ENCODE measurements around the gene SORCS2. TPM values are rescaled to one million over a fixed set of nuclear protein-coding genes. Genes with fewer than 3 reads are reported as not detected.

Gene SORCS2
- total and polyA plus RNA-seq, 2 of the 13 experiments (the other 11 are each of a cell fraction or from before 2014, with no cell fraction given) = 0.82 to 1.0 TPM

- TF ChIP-seq ZNF7 (CRISPR knock-in tag; IDR thresholded peaks at IDR 0.05) = no peak
- TF ChIP-seq FOSL2 (CRISPR knock-in tag; IDR thresholded peaks at IDR 0.05) = peak; percentile 39; the same call in 1 of the 2 replicates
- no peak for TF ChIP-seq RBAK (CRISPR knock-in tag; IDR thresholded peaks at IDR 0.05)
- TF ChIP-seq PREB (CRISPR knock-in tag; IDR thresholded peaks at IDR 0.05) = no peak
- no peak for TF ChIP-seq NKX3-1 (CRISPR knock-in tag; IDR thresholded peaks at IDR 0.05)
- TF ChIP-seq PRDM10 (CRISPR knock-in tag; IDR thresholded peaks at IDR 0.05; ENCODE audit: low read depth) = no peak
- no peak for TF ChIP-seq CSRNP1 (CRISPR knock-in tag; IDR thresholded peaks at IDR 0.05)
- TF ChIP-seq SMC3 (IDR thresholded peaks at IDR 0.05; ENCODE audit: low read length) = peak; percentile 33
- no peak for TF ChIP-seq FLYWCH1 (CRISPR knock-in tag; IDR thresholded peaks at IDR 0.05)
- 0 out of 2 replicates have a peak, but pooled peaks have one; percentile 28 for TF ChIP-seq IRF2 (CRISPR knock-in tag; IDR thresholded peaks at IDR 0.05)
- TF ChIP-seq ZNF800 (CRISPR knock-in tag; IDR thresholded peaks at IDR 0.05) = no peak
- peak; percentile 23; the same call in 1 of the 2 replicates for TF ChIP-seq CREM (IDR thresholded peaks at IDR 0.05)
- no peak for TF ChIP-seq CREM (CRISPR knock-in tag; IDR thresholded peaks at IDR 0.05)
- TF ChIP-seq ZNF30 (CRISPR knock-in tag; IDR thresholded peaks at IDR 0.05) = no peak
- no peak for TF ChIP-seq CENPT (CRISPR knock-in tag; IDR thresholded peaks at IDR 0.05; ENCODE audit: low read depth)
- no peak for TF ChIP-seq ZNF230 (CRISPR knock-in tag; IDR thresholded peaks at IDR 0.05)
- TF ChIP-seq CCAR2 (optimal IDR thresholded peaks at IDR 0.05; ENCODE audit: low read depth, low read length) = no peak
- TF ChIP-seq AKAP8 (CRISPR knock-in tag; IDR thresholded peaks at IDR 0.05) = no peak
- no peak for TF ChIP-seq MED13 (CRISPR knock-in tag; IDR thresholded peaks at IDR 0.05)
- TF ChIP-seq MXD4 (CRISPR knock-in tag; IDR thresholded peaks at IDR 0.05) = no peak
- TF ChIP-seq ZKSCAN8 (CRISPR knock-in tag; IDR thresholded peaks at IDR 0.05; ENCODE audit: borderline replicate concordance) = no peak
These were observed 446.8 kb downstream of the SORCS2 start (continued) for GRCh38 chr4:7638984-7639789.
